Right cardiac atrium (tissue), 5 donors: Measurements from ENCODE around the gene MCFD2. TPM values are rescaled to one million over a fixed set of nuclear protein-coding genes. Genes with fewer than 3 reads are reported as not detected.

Experiments used
- ATAC-seq, 2 donors: fragments of 200-7000 bp; cut with Tn5 transposase; one replicate each; pipeline versions ENCODE4 v1.8.0 to v1.9.1; 2020; ENCODE audit warnings: moderate library complexity in 2 of 2, mild to moderate bottlenecking in 1 of 2
- DNase-seq, 3 donors: peaks; one replicate each; pipeline ENCODE4 v3.0.0-alpha.2; 2020
- H3K27ac ChIP-seq: one replicate; pipeline ENCODE4 v1.5.1; 2013; ENCODE audit warnings: mild to moderate bottlenecking, low read length, control low read depth, moderate library complexity
- H3K27me3 ChIP-seq: one replicate; pipeline ENCODE4 v1.6.1; 2013; ENCODE audit not compliant: control insufficient read depth, insufficient read depth
- H3K4me1 ChIP-seq: one replicate; pipeline ENCODE4 v1.6.1; 2013; ENCODE audit warnings: low read length; ENCODE audit not compliant: control insufficient read depth, insufficient read depth
- H3K4me3 ChIP-seq: one replicate; pipeline ENCODE4 v1.5.1; 2013; ENCODE audit warnings: low read length, control low read depth
- H3K9me3 ChIP-seq: one replicate; pipeline ENCODE4 v1.6.1; 2013; ENCODE audit warnings: low read length; ENCODE audit not compliant: control insufficient read depth
- WGBS: extraction: QIAGEN DNeasy Blood & Tissue Kit; methylation state at CpG from one replicate; pipeline ENCODE4 v1.1.7; 2013; 5-methylcytosine and 5-hydroxymethylcytosine counted together
- intact Hi-C, 4 donors: fragments of 100-400 bp; cut with DNase I; formaldehyde crosslinking; loops; one replicate each; pipeline versions ENCODE4 v1.11.0 to v1.14.0; 2022 to 2023
- polyA plus RNA-seq: library from polyadenylated mRNA; stranded (reverse); fragments of 200-250 nt; gene quantifications from one replicate; pipeline ENCODE4 v1.2.3, GENCODE V29; 2013
- total RNA-seq, 4 donors: library from RNA; stranded (reverse); fragmentation: NEBNext Ultra II Directional; extraction: Animal tissue kit (Norgen Biotek cat#: 25700); gene quantifications; one replicate each; pipeline ENCODE4 v1.2.1, GENCODE V29; 2021
- donor health status: healthy with polysubstance abuse.
- donor health status: DM: no; HTN: yes; CAD: no.
- donor health status: DM: no; HTN: no; CAD: no.
- donor health status: DM: no; HTN: yes; CAD: no; lungs with severe emphysema.
- donor health status: DM: yes; HTN: yes; CAD: no.

MCFD2 gene
- total and polyA plus RNA-seq, 5 donors = 27.1 to 103 (median 73.5) TPM

GRCh38 chr2:46871976-46872381 is 43.6 kb downstream of the MCFD2 start:
- H3K4me1 ChIP-seq = peaks cover 22% of the 10 kb centered on the region
- WGBS = 98% methylated on average over 6 of the region's 6 CpGs
- DNase-seq (no peak), ATAC-seq (no peak)
- no peak overlapping the region for H3K4me3 ChIP-seq
- no peaks in the 10 kb centered on the region for H3K9me3 ChIP-seq
- no peaks in the 10 kb centered on the region for H3K27me3 ChIP-seq
- H3K27ac ChIP-seq = no peak overlapping the region
- intact Hi-C loops = loop anchor here in 2 of 4 donors (10.0 kb wide), 2 partner anchors 57 to 67 kb away; no protein-coding TSS in a partner anchor

GRCh38 chr2:46870051-46870839 is 45.4 kb downstream of the MCFD2 start:
- WGBS = 86% methylated on average over 8 of the region's 8 CpGs
- no peak for ATAC-seq
- Histone ChIP-seq H3K27ac (no peak overlapping the region), H3K4me1 (peaks cover 25% of the 10 kb centered on the region), H3K4me3 (no peak overlapping the region), H3K9me3 (no peaks in the 10 kb centered on the region), H3K27me3 (no peaks in the 10 kb centered on the region)
- intact Hi-C loops = loop anchor here in 2 of 4 donors (10.0 kb wide), 2 partner anchors 55 to 65 kb away; no protein-coding TSS in a partner anchor
- peak in 1 of 3 donors; percentile 39 for DNase-seq

- H3K9me3 ChIP-seq = no peaks in the 10 kb centered on the region
- H3K4me3 ChIP-seq = no peak overlapping the region
- H3K27me3 ChIP-seq = no peaks in the 10 kb centered on the region
- intact Hi-C loops = loop anchor here in 2 of 4 donors (10.0 kb wide), 2 partner anchors 55 to 65 kb away; no protein-coding TSS in a partner anchor
- peaks cover 25% of the 10 kb centered on the region for H3K4me1 ChIP-seq
- ATAC-seq = no peak
- no peak overlapping the region for H3K27ac ChIP-seq
- 53% methylated on average over 3 of the region's 3 CpGs for WGBS
- peak in 2 of 3 donors; percentile 35 to 61 for DNase-seq
These were observed 46.0 kb downstream of the MCFD2 start for GRCh38 chr2:46869621-46870020.

- WGBS = 53% methylated on average over 11 of the region's 11 CpGs
- DNase-seq (peak; percentile 66 to 82 (median 72)), ATAC-seq (peak; percentile 81 to 89)
- Histone ChIP-seq H3K4me3 (no peak overlapping the region), H3K27me3 (no peaks in the 10 kb centered on the region), H3K27ac (peak overlapping the region; percentile 85), H3K4me1 (peaks cover 11% of the 10 kb centered on the region), H3K9me3 (no peaks in the 10 kb centered on the region)
- intact Hi-C loops = loop anchor here in 1 of 4 donors (2.0 kb wide), 1 partner anchor 32 kb away; no protein-coding TSS in a partner anchor
These were observed 48.8 kb downstream of the MCFD2 start for GRCh38 chr2:46866770-46867246.

- no peak for ATAC-seq
- Histone ChIP-seq H3K4me3 (no peak overlapping the region), H3K9me3 (no peaks in the 10 kb centered on the region), H3K4me1 (peaks cover 15% of the 10 kb centered on the region), H3K27me3 (no peaks in the 10 kb centered on the region), H3K27ac (no peak overlapping the region)
- intact Hi-C loops = no loop called here
- 83% methylated on average over 7 of the region's 7 CpGs for WGBS
- DNase-seq = no peak
These were observed 50.2 kb downstream of the MCFD2 start for GRCh38 chr2:46865181-46865970.

- Histone ChIP-seq H3K27ac (no peak overlapping the region), H3K4me3 (no peak overlapping the region), H3K27me3 (no peaks in the 10 kb centered on the region), H3K4me1 (peaks cover 9% of the 10 kb centered on the region), H3K9me3 (no peaks in the 10 kb centered on the region)
- DNase-seq (no peak), ATAC-seq (no peak)
- WGBS = 94% methylated on average over 1 of the region's 1 CpG
- intact Hi-C loops = no loop called here
These were observed 51.7 kb downstream of the MCFD2 start for GRCh38 chr2:46863882-46864281.

- H3K4me1 ChIP-seq = peaks cover 9% of the 10 kb centered on the region
- no peaks in the 10 kb centered on the region for H3K27me3 ChIP-seq
- intact Hi-C loops = no loop called here
- ATAC-seq = no peak
- DNase-seq = no peak
- WGBS = 81% methylated on average over 2 of the region's 2 CpGs
- no peak overlapping the region for H3K4me3 ChIP-seq
- no peaks in the 10 kb centered on the region for H3K9me3 ChIP-seq
- no peak overlapping the region for H3K27ac ChIP-seq
These were observed 53.1 kb downstream of the MCFD2 start for GRCh38 chr2:46862514-46862913.

GRCh38 chr2:46861916-46862315 is 53.7 kb downstream of the MCFD2 start:
- no peak for ATAC-seq
- Histone ChIP-seq H3K27me3 (no peaks in the 10 kb centered on the region), H3K4me3 (no peak overlapping the region), H3K27ac (no peak overlapping the region), H3K9me3 (no peaks in the 10 kb centered on the region), H3K4me1 (peaks cover 9% of the 10 kb centered on the region)
- DNase-seq = peak in 1 of 3 donors; percentile 45
- 50% methylated on average over 6 of the region's 6 CpGs for WGBS
- intact Hi-C loops = no loop called here

GRCh38 chr2:46859482-46859881 is 56.1 kb downstream of the MCFD2 start:
- ATAC-seq = no peak
- Histone ChIP-seq H3K4me1 (peaks cover 17% of the 10 kb centered on the region), H3K27ac (no peak overlapping the region), H3K9me3 (no peaks in the 10 kb centered on the region), H3K4me3 (no peak overlapping the region), H3K27me3 (no peaks in the 10 kb centered on the region)
- 98% methylated on average over 9 of the region's 9 CpGs for WGBS
- peak in 1 of 3 donors; percentile 23 for DNase-seq
- intact Hi-C loops = no loop called here

- H3K27ac ChIP-seq = no peak overlapping the region
These were observed 56.9 kb downstream of the MCFD2 start for GRCh38 chr2:46858702-46859090.

More at GRCh38 chr2:46858702-46859090, 56.9 kb downstream of the MCFD2 start:
- H3K4me3 ChIP-seq = no peak overlapping the region
- ATAC-seq (no peak), DNase-seq (no peak)
- H3K9me3 ChIP-seq = no peaks in the 10 kb centered on the region
- intact Hi-C loops = no loop called here
- no peaks in the 10 kb centered on the region for H3K27me3 ChIP-seq
- WGBS = 85% methylated on average over 4 of the region's 4 CpGs
- peaks cover 20% of the 10 kb centered on the region for H3K4me1 ChIP-seq
